Putamen (tissue), 1 donor: Measurements from ENCODE around the gene TSN.
"Not testable (repeated sequence)": the region's sequence is repeated elsewhere in the genome, so short reads cannot be mapped to it uniquely, and the experiment has no call there.

Experiments
- DNase-seq: peaks from one replicate; pipeline ENCODE4 v3.0.0-alpha.2; 2016; ENCODE audit warnings: low spot score

The TSN gene

GRCh38 chr2:121755237-121756111 lies at the start of gene TSN:
Gene TSN, plus strand, starts transcription at chr2:121755651. Its CDS starts 129 bp downstream, at chr2:121755780.
- DNase-seq, result peak; percentile 96

DNA sequence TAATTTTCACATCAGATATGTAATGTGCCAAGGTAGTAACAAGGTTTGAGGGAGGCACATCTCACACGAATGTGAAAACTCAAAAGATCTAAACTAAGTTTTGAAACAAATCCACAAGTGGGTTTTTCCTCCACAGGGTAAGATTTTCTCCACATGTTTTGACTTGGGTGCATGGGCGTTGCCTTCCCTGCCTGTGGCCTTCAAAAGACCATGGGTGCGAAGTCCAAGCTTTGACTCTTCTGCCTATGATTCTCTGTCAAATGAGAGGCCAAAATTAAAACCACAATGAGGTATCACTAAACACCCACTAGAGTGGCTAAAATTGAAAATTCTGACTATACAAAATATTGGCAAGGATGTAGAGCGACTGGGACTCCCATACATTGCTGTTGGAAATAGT lies 49.5 kb upstream of the TSN start:
- no peak for DNase-seq

DNA sequence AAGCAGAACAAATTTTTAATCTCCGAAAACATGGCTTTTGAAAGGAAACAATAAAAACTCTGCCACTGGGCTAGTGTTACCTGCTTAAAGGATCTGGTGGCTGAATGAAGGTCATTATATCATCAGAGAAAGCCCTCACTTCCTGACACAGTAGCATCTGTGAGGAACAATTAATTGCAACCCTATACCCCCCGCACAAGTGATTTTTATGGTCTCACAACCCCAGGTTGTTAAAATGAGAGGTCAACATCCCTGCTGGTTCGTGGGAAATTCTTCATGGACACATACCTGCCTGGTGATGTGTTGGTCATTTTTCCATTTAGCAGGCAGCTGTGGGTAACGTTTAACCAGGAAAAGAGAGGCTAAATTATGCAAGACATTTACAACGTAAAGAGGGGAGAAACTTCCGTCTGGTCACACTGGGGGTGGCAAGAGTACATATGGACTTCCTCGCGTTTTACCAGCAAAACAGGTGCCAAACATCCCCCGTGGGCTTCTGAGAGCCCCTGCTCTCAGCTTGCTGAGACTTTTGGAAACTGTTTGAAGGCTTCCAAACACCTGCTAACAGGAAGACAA lies 48.0 kb upstream of the TSN start:
- no peak for DNase-seq

DNA sequence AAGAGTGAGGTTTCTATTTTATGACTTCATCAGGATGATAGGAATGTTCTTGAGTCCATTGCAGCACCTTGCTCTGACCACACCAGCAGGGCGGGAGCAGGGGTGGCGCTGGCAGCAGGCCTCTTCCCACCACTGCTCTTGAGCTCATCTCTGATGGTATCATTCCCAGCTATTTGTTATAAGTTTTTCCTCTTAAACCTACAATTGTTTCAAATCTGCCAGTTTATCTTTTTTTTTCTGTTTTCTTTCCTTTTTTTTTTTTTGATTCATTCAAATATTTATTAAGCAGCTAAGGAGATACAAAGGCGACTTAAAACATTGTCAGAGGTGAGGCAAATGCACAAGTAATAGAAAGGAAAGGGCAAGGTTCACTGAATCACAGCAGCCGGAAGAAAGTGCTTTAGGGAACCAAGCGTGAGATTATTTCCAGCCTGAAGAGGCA lies 47.5 kb upstream of the TSN start:
- DNase-seq, result no peak

DNA sequence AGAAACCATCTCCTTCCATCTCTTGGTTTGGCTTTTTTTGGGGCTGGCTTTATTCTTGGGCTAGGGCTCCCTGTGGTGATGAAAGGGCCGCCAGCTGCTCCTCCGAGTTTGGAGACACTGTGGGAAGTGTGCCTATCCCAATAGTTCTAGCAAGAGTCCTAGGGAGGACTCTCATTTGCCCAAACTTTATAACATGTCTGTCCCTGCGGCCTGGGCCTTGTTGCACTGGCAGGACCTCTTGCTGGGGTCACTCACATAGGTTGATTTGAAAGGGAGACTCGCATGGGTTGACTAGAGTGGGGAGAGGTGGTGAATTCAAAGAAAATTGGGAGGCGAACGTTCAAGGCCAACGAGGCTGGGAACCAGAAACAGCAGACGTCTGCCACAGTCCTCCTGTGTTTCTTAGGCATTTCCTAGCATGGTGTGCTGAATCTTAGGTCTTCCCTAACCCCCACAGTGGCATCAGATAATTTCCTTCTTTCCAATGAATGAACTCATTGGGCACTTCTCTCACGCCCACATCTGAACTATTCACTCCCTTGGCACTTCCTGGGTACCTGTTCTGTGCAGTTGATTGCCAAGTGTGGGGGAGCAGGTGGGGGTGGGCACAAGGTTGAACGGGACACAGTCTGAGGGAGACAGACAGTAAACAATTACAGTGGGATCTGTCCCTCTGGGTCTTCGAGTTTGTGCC lies 45.5 kb upstream of the TSN start:
- DNase-seq, result no peak

GRCh38 chr2:121710470-121711170 lies 44.8 kb upstream of the TSN start:
- DNase-seq, result no peak

DNA sequence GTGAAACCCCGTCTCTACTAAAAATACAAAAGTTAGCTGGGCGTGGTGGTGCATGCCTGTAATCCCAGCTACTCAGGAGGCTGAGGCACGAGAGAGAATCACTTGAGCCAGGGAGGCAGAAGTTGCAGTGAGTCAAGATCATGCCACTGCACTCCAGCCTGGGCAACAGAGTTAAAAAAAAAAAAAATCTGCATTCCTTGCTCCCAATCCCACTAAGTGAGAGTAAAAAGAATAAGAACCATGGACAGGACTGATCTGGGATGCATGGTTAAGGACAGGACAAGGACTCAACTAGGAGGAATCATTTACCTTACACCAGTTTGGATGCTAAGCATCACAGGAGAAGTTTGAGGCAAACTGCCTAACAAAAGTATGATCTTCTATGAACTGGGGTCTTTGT lies 44.0 kb upstream of the TSN start:
- DNase-seq, result not testable (repeated sequence)

- no peak for DNase-seq
These were observed 39.3 kb upstream of the TSN start for GRCh38 chr2:121716126-121716525.

- DNase-seq, result no peak
These were observed 37.9 kb upstream of the TSN start for GRCh38 chr2:121717529-121717928.

- DNase-seq, result no peak
These were observed 33.5 kb upstream of the TSN start for GRCh38 chr2:121721926-121722325.

- no peak for DNase-seq
These were observed 33.0 kb upstream of the TSN start for GRCh38 chr2:121722479-121722878.

DNA sequence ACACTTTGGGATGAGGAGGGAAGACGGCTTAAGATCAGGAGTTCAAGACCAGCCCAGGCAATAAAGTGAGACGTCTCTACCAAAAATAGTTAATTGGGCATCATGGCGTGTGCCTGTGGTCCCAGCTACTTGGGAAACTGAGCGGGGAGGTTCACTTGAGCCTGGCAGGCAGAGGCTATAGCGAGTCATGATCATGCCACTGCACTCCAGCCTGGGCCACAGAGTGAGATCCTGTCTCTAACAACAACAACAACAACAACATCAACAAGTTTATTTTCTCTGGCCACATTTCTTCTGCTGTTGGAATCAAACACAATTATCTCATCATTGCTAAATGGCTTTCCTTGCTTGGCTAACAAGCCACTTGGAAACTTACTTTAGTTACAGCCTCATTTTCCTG lies 32.1 kb upstream of the TSN start:
- no peak for DNase-seq

DNA sequence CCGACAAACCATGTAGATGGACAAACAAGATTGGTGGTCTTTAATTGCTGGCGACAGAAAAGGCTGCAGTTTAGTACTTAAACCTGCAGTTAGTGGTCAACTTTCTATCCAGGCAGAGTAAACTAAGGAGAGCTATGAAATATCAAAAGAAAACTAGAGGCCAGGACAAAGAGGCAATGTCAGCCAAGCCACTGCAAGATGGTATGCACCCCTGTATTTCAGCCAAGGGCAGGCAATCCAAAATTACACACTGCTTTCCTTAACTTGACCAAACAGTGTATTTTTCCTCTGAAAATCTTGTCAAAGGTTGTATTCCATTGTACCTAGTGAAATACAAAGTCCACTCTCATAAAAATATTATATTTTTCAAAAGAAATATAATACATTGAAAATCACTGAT lies 28.1 kb upstream of the TSN start:
- no peak for DNase-seq

DNA sequence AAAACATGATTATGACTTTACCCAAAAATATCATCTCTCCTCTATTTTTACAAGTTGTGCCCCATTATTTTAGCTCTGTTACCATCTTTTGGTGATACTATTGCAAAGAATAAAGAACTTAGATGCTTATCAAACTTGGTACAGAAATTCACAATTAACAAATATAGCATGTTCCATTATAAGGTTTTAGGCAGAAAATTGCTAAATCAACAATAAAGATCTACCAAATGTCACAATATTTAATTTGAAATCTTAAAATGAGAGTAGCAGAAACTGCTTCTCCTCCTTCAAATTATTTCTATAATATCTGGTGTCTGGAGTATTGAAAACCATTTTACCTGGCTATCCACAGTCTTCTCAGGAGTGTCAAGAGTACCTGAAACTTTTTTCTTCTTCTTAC lies 27.5 kb upstream of the TSN start:
- no peak for DNase-seq

GRCh38 chr2:121731366-121731765 lies 24.1 kb upstream of the TSN start:
- DNase-seq, result no peak

- DNase-seq, result not testable (repeated sequence)
These were observed 20.9 kb upstream of the TSN start for GRCh38 chr2:121734544-121734943.

DNA sequence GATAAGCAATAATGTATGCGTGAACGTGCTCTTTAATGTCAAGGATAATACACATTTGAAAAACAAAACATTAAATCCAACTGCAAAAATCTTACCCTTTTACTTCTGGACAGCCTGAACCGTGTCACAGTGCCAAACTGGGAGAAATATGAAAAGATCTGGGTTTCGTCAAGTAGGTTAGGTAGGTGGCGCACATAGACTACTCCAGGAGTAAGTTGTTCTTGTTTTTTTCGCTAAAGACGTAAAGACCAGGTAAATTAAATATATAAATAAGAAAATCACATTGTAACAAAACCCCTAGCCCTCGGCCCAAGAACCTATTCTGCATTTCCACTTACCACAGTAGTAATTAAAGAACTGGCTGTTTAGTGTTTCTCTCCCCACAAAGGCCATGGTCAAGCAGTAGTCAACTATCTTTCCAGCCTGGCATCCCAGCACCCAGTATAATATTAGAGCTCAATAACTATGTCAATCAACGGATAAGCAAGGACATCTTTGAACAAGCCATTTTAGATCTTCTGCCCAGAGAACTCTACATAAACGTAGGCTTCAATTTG lies 19.9 kb upstream of the TSN start:
- DNase-seq, result no peak

DNA sequence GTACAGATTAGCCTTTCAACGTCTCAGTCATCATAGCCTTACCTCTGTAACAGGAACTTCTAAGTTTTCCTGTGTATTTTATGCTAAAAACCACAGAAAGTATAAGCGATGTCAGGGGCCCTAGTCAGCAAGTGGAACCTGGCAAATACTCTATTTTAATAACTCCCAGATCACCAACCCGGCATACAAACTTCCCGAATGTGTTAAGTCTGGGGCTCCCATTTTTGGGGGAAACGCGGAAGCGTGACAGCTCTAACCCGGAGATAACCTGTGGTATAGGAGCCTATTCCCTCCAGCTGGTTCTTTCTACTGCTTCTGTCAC lies 19.4 kb upstream of the TSN start:
- DNase-seq, result no peak

- peak; percentile 97 for DNase-seq
These were observed 18.8 kb upstream of the TSN start, which contains the start of gene NIFK for GRCh38 chr2:121736462-121737336. Gene NIFK, minus strand, starts transcription at chr2:121736875. Its CDS starts 25 bp downstream, at chr2:121736850.

DNA sequence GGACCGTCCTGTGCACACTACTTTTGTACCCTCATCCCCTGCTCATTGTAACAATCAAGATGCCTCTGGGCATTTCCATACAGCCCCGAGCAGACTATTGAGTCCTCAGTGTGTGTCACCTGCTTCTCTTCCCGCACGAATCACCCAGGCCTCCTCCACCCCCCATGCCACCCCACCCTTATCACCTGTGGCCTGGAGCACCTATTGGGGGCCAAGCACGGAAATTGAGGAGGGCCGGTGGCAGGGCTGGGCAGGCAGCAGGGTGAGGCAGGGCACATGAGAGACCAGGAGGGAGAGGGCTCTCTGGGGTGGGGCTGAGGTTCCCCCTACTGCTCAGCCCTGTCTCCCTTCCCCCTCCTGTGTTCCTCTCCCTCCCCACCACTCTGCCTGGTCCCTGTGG lies 14.5 kb upstream of the TSN start:
- DNase-seq, result no peak

DNA sequence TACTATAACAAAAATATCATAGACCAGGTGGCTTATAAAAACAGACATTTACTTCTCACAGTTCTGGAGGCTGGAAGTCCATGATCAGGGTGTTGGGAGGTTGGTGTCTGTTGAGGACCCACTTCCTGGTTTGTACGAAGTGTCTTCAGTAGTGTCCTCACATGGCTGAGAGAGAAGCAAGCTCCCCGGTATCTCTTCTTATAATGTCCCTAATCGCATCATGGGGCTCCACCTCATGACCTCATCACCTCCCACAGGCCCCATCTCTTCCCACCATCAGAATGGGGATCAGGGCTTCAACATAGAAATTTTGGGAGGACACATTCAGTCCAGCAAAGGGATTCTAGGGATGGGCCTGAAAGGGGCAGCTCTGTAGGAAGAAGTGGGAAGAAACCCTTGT lies 14.0 kb upstream of the TSN start:
- DNase-seq, result no peak
